Suppressor macrophage treated with lipopolysaccharide for 1 hour (primary cell): ENCODE results near the gene PTS.
A peak's percentile ranks its signal among the peaks of the same experiment; 100 is the strongest.
"Not testable (repeated sequence)": the region's sequence is repeated elsewhere in the genome, so short reads cannot be mapped to it uniquely, and the experiment has no call there.

Experiments
- DNase-seq, 3 donors: peaks; one replicate each; pipeline ENCODE4 v3.0.0-alpha.2; 2020 to 2022

Gene PTS

GRCh38 chr11:112226062-112226830 lies at the start of gene PTS:
TSS of gene PTS (plus strand) at chr11:112226428. CDS start at chr11:112226444, 16 bp downstream.
- peak; percentile 92 to 96 (median 96) for DNase-seq

- peak in 1 of 3 donors; percentile 15 for DNase-seq
These were observed 48.6 kb upstream of the PTS start for GRCh38 chr11:112177589-112177988.

- peak in 2 of 3 donors; percentile 16 to 24 for DNase-seq
These were observed 47.8 kb upstream of the PTS start for GRCh38 chr11:112178428-112178827.

- peak in 2 of 3 donors; percentile 18 to 41 for DNase-seq
These were observed 47.3 kb upstream of the PTS start for GRCh38 chr11:112178936-112179335.

- DNase-seq, result peak; percentile 65 to 69 (median 68)
These were observed 46.6 kb upstream of the PTS start for GRCh38 chr11:112179601-112180000.

GRCh38 chr11:112182867-112183266 lies 43.4 kb upstream of the PTS start:
- DNase-seq, result no peak

GRCh38 chr11:112185883-112186282 lies 40.3 kb upstream of the PTS start:
- no peak for DNase-seq

- DNase-seq, result no peak
These were observed 39.9 kb upstream of the PTS start for GRCh38 chr11:112186304-112186703.

- not testable (repeated sequence) for DNase-seq
These were observed 31.1 kb upstream of the PTS start for GRCh38 chr11:112195113-112195512.

GRCh38 chr11:112195951-112196351 lies 30.3 kb upstream of the PTS start:
- no peak for DNase-seq

- DNase-seq, result no peak
These were observed 29.6 kb upstream of the PTS start for GRCh38 chr11:112196519-112197087.

GRCh38 chr11:112199101-112199500 lies 27.1 kb upstream of the PTS start:
- not testable (repeated sequence) for DNase-seq

GRCh38 chr11:112200252-112200651 lies 26.0 kb upstream of the PTS start:
- peak in 1 of 3 donors; percentile 48 for DNase-seq

- no peak for DNase-seq
These were observed 20.2 kb upstream of the PTS start for GRCh38 chr11:112206071-112206470.

GRCh38 chr11:112210890-112211289 lies 15.3 kb upstream of the PTS start:
- no peak for DNase-seq

- DNase-seq, result peak in 2 of 3 donors; percentile 39 to 65
These were observed 14.7 kb upstream of the PTS start for GRCh38 chr11:112211536-112211935.

- no peak for DNase-seq
These were observed 13.9 kb upstream of the PTS start for GRCh38 chr11:112212290-112212689.

GRCh38 chr11:112212710-112213109 lies 13.5 kb upstream of the PTS start:
- no peak for DNase-seq

- DNase-seq, result no peak
These were observed 12.5 kb upstream of the PTS start for GRCh38 chr11:112213753-112214152.

- no peak for DNase-seq
These were observed 10.6 kb upstream of the PTS start for GRCh38 chr11:112215621-112216020.

- DNase-seq, result no peak
These were observed 9.6 kb upstream of the PTS start for GRCh38 chr11:112216561-112217105.

- DNase-seq, result peak; percentile 71 to 88 (median 82)
These were observed 6.6 kb upstream of the PTS start for GRCh38 chr11:112219476-112220232.

GRCh38 chr11:112221274-112221835 lies 4.9 kb upstream of the PTS start:
- DNase-seq, result no peak
